ENCODE measurements around the gene SEC62.

DNA sequence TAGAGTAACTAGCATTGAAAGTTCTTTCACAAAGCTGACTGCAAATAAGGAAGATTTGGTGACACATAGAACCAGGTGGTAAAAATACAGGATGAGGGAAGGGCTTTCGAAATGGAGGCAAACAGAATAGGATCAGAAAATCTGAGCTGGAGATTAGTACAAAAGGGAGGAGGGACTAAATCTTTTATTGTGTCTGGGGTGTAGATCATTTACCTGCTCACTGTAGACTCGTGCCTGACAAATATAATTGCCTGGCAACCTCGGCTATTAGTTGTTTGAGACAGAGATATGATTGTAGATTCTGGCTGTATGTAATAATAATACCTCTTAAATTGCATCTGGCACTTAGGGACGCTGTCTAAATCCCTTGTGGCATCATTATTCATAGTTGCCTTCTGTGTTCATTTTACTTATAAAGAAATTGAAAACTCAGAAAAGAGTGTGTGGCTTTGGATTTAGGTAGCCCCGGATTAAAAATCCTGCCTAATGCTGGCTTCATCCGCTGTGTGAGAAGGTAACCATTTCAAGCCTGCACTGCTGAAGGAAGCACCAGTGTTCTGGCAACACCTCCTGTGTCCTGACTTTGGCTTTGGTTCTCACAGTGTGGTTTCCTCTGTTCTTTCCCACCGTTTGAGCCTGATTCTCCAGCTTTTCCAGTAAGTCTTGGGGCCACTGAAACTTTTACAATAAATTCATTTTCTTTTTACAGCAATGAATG lies 46.2 kb downstream of the SEC62 start:
- TF ChIP-seq, protein P1, sequence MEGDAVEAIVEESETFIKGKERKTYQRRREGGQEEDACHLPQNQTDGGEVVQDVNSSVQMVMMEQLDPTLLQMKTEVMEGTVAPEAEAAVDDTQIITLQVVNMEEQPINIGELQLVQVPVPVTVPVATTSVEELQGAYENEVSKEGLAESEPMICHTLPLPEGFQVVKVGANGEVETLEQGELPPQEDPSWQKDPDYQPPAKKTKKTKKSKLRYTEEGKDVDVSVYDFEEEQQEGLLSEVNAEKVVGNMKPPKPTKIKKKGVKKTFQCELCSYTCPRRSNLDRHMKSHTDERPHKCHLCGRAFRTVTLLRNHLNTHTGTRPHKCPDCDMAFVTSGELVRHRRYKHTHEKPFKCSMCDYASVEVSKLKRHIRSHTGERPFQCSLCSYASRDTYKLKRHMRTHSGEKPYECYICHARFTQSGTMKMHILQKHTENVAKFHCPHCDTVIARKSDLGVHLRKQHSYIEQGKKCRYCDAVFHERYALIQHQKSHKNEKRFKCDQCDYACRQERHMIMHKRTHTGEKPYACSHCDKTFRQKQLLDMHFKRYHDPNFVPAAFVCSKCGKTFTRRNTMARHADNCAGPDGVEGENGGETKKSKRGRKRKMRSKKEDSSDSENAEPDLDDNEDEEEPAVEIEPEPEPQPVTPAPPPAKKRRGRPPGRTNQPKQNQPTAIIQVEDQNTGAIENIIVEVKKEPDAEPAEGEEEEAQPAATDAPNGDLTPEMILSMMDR (IDR thresholded peaks at IDR 0.05), result no peak
- no peak for TF ChIP-seq POLR2A (IDR thresholded peaks at IDR 0.05)

Measured in prostate gland (tissue), 2 donors.